GM19372 (cell line): ENCODE data around the gene PAX5.

Experiments used
- ATAC-seq: cut with Tn5 transposase; IDR thresholded peaks from one replicate; pipeline ENCODE4 v1.9.1; 2021; ENCODE audit warnings: mild to moderate bottlenecking, low read depth, moderate library complexity; ENCODE audit not compliant: unreplicated experiment

PAX5 gene

DNA sequence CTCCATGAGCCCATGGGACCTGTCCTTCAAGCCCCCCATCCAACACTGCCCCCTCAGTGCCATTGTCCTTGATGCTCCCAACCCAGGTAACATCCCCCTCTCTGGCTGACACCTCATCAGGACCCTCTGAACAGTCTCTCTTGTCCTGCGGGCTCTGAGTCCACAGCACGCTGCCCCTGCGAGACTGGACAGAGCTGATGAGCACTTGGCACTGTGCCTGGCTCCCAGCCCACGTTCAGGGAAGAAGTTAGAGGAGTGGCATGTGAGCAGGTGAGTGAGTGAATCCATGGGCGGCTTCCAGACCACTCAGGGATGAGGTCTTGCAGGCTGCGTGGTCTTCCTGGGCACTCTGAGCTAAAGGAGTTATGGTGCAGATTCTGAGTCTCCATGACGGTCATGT lies 70.7 kb downstream of the PAX5 start:
- no peak for ATAC-seq

GRCh38 chr9:36962691-36963090 lies 71.4 kb downstream of the PAX5 start:
- ATAC-seq = no peak

DNA sequence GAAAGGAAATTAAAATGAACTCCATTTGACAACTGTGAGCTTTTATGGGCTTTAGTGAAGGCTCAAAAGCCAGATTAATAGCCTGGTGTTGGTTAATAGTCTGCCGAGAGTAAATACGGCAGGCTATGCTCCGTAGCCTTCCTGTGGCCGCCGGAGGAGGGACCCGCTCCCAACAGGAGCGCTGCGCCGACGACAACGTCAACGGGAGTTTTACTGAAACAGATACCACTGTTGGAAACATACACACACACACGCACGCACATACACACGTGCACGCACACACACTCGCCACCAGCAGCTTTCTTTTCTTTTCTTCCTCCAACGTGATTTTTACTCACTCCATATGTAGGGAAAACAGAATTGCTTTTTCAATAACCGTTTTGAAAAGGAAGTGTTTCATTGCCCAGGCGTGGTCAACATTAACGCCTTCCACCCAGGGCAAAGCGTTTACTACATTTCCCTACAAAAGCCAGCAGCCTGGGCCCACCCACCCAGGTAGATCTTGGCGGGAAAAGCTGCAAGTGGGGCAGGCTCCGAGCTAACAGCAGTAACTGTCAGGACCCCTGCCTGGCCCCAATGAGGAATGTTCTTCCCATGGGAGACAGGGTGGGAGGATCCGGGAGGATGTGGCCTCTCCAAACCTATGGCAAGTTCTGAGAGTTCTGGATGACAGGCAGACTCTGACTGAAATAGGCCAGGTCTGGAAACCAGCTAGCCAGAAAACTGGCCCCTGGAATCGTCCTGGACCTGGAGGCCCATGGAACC lies 72.3 kb downstream of the PAX5 start:
- no peak for ATAC-seq

DNA sequence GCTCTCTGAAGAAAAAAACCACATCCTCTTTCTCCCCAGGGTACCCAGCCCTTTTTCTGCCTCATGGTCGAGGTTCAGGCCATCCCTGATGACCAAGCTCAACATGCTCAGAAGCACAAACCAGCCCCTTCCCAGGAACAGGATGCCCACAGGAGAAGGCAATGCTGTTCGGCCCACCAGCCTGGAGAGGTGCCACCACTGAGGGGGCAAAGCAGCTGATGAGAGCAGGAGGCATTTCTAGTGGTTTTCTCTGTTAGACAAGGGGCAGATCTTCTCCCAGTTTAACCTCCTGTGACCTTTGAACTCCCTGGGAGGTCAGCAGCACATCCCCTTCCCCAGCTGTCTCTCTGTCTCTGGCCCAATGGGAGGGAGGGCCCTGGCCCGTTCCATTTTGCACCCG lies 73.0 kb downstream of the PAX5 start:
- ATAC-seq = no peak

GRCh38 chr9:36960575-36960955 lies 73.5 kb downstream of the PAX5 start:
- no peak for ATAC-seq

DNA sequence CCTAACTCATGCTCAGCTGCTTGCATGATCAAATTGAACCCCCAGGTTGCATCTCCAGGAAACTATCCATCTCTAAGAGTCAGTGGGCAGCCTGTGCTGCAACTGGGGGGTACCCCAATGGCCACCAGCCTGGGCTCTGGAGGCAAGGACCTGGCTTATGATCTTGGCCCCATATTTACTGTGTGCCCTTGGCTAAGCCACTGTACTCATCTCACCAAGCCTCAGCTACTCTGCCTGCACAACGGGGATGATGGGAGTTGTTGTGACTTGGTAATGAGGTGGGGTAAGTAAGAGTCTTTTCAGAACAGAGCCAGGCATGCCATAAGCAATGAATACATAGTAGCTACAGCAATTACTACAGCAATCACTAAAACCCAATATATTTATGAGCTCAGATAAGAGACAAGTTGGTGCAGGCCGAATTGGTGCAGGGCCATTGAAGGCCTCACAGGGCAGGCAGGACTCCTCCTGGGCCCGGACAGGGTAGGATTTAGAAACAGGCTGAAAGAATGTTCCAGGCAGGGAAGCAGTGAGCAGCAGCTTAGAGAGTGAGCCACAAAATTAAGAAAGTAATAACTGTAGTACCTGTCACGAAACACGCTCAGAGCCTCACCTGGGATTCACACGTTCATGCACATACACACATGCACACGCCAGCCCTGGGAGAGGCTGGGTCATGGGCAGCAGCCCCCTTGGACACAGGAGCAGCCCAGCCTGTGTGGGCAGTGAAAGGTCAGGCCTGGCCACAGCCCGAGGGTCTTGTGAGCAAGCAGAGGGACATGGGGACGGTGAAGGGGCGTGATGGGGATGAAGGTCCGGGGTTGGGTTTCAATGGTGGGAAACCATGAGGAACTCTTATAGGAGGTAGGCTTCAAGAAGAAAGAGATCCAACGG lies 74.1 kb downstream of the PAX5 start:
- no peak for ATAC-seq

DNA sequence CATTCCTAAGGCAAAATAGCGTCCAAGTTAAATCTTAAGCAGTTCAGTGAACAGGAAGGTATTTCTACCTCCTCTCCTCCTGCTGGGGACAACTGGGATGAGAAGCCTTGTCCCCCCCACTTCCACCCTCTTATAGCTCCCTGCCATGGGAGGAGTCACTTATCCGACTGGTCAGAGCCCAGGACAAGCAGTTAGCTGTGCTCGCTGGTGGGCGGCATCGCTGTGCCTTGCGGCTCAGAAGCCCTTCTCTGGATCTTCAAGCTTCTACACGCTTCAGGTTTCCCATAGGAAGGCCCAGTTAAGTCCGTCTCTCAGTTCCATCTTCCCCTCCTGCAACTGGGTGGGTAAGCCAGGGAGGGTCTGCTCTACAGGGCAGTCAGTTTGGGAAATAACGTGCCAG lies 77.2 kb downstream of the PAX5 start:
- no peak for ATAC-seq

GRCh38 chr9:36950389-36950788 lies 83.7 kb downstream of the PAX5 start:
- ATAC-seq = no peak

GRCh38 chr9:36949466-36949865 lies 84.6 kb downstream of the PAX5 start:
- no peak for ATAC-seq

DNA sequence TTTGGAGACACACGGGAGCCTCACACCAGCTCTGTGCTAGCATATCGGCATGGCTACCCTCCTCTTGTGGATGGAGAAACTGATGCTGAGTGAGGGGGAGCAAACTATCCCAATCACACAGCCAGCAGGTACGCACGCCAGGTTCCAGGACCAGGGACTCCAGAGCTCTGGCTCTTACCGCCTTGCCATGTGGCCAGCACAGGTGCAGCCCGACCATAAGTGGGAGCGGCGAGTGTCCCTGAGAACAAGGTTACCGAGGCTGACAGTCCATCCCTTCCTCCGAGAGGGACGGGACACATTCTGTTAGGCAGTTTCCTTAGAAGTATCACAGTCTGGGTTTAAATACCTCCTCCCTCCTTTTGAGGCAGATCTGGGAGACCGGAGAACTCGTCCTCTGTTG lies 86.0 kb downstream of the PAX5 start:
- no peak for ATAC-seq

- no peak for ATAC-seq
Measured at GRCh38 chr9:36946653-36947052, 87.4 kb downstream of the PAX5 start.

GRCh38 chr9:36945999-36946398 lies 88.1 kb downstream of the PAX5 start:
- no peak for ATAC-seq

- ATAC-seq = no peak
Measured at GRCh38 chr9:36942891-36943290, 91.2 kb downstream of the PAX5 start.

- no peak for ATAC-seq
Measured at GRCh38 chr9:36941441-36941840, 92.6 kb downstream of the PAX5 start.

- no peak for ATAC-seq
Measured at GRCh38 chr9:36940881-36941280, 93.2 kb downstream of the PAX5 start.

DNA sequence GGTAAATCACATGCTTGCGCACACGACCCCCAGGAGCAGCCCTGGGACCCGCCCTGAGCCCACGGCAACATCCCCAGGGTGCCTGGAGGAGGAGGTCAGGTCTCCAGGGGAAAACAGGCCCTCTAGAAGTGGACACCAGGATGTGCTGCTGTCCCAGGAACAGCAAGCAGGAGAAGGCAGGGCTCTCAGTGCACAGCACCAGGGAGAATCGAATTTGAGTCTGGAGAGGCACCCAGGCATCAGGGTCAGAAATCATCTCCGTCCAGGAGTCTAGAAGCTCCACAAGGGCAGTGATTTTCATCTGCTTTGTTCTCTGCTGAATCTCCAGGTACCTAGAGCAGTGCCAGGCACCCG lies 93.6 kb downstream of the PAX5 start:
- no peak for ATAC-seq

- no peak for ATAC-seq
Measured at GRCh38 chr9:36939655-36940499, 94.2 kb downstream of the PAX5 start.

- no peak for ATAC-seq
Measured at GRCh38 chr9:36939214-36939613, 94.9 kb downstream of the PAX5 start.

- no peak for ATAC-seq
Measured at GRCh38 chr9:36938617-36939016, 95.5 kb downstream of the PAX5 start.

GRCh38 chr9:36937951-36938350 lies 96.1 kb downstream of the PAX5 start:
- ATAC-seq = no peak

DNA sequence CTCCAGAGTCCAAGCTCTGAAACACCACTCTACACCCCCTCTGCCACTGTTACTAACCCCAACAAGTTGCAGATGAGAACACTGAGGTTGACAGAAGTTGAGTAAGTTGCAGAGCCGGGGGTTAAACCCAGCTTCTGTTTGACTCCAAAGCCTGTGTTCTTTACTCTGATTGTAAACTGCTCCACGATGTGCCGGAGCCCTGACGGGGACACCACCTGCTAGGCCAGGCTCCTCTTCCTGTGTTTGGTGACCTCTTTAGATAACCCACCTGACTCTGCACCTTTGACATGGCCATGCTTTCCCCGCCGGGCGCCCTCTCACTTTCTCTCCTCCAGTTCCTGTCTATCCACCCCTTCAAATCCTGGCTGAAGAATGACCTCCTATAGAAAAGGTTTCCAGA lies 96.7 kb downstream of the PAX5 start:
- no peak for ATAC-seq
